AML-193 (cell line): ENCODE results near the gene SH3PXD2A.
A peak's percentile ranks its signal among the peaks of the same experiment; 100 is the strongest.

Experiments
- DNase-seq, 2 experiments: peaks; one replicate each; lab custom pipeline; 2025; lab: John Stamatoyannopoulos, UW

SH3PXD2A gene

DNA sequence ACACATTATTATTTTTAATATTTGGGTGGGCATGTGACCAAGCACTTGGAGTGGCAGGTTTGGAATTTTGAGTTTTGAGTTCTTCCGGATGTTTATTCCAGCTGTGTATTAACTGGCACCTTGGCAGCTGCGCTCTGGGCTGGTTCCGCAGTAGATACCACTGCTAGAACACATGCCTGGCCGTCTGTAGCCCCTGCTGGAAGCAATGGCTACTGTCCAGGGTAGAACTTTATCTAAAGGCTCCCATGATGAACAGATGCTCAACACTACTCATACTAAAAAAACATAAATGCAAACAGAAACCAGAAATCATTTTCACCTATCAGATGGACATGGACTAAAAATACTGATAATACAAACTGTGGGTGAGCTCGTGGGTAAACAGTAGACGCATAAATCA, 19.4 kb upstream of the SH3PXD2A start:
- DNase-seq = no peak

DNA sequence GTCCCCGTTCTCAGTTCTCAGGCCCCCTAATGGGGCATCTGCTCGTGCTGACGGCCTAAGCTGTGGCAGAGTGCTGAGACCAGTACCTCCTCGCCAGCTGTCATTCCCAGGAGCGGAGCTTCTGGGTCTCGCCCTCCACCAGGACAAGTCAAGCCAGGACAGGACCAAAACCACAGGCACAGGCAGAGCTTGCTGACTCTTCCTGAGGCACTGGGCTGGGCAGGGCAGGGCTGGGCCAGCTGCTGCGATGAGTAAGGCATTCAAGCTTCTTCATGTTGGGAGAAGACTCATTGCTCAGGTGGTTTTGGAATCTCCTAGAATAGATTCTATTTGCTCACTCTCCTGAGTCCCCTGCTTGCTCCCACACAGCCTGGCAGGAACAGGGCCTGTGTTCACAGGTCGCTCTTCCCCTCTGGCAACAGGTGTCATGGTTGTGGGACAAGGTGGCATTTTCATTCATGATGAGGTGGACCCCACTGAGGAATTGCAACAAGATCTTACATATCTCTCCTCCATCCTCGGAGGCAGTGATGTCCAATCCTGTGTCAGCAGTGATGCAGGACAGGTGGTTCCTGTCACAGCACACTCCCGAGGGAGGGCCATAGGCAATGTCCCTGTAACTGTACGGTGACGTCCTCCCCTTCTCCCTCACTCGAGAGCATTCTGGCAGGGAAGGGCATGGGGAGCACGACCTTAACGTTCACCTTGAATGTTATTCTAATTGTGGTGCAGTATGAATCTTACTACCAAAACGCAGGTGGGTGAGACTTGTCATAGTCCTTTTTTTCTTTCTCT, 17.0 kb upstream of the SH3PXD2A start:
- no peak for DNase-seq

DNA sequence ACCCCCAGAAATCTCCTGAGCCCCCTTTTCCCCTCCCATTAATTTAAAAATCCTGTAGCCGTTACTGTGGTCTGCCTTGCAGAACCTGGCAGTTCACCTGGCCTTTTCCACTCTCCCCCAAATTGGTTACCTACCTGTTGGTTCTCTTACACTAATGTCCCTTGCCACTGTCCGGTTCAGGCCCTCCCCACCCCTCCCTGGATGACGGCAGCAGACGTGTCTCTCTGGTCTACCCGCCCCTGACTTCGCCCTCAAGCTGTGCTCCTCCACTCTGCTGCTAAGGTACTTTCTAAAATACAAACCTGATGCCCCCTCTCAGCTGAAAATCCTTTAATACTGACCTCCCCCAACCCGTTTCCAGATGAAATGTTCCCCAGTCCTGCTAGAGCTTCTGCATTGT, 15.6 kb upstream of the SH3PXD2A start:
- no peak for DNase-seq

DNA sequence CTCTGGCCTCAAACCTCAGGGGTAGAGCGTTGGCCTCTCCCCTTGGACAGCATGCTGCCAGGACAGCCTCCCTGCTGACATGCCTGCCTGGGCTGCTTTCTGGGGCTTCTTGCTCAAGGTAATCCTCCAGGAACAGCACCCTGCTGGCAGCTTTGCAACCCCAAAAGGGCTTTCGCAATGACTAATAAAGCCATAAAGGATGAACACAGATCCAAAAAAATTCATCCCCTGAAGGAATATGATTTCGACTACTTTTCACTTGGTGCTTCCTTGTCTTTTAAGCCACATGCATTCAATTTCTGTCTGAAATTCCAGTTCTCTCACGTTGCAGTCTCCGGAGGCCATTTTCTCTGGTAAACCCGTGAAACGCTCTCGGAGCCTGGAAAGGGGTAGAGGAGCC, 15.1 kb upstream of the SH3PXD2A start:
- no peak for DNase-seq

DNA sequence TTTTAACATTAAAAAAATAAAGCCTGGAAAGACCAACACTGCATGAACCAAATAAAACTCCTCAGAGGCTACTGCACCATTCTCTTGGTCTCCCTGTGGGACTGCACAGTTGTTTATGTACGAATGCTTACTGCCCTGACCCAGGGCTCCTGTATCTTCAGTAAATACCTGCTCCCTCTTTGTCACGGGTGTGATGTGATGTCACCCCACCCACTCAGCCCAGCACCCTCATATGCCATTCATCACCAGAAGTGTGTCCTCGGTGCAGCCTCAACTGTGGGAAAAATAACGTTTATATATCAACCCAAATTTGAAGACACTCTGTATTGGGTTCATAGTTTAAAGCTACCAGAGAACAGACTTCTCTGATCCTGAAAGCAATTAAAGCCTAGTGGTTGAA, 14.0 kb upstream of the SH3PXD2A start:
- DNase-seq = no peak

DNA sequence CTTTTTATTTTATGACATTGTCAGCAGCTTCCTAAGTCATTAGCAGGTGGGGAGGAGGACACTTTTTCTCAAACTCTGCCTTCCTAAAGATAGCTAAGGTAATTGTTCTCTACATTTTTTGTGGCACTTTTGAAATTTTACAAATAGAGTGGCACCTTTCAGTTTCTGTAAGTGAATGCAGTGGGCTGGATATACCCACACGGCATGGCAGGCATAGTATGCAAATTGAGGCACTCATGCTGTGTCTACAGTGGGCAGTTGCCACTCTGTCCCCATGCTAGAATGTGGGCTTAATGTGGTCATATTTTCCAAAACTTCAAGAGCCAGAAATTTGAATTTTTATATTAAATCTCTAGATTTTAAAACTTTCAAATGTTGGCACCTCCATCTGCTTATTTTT, 12.8 kb upstream of the SH3PXD2A start:
- no peak for DNase-seq

DNA sequence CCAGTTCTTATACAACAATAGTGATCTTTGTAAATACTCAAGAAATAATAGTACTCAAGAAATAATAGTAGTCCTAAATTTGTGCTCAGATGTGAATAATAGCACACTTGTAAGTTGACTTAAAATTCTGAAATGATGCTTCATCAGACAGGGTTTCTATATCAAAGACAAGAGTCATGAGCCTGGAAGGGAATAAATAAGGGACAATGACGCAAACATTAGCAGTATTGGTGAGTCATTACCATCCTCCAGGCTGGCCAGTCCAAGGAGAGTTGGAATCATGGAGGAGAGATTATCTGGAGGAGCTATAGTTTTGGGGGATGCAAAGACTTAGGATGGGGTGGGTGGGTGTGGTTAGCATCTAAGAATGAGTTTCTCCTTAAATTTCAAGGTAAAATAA, 6.1 kb upstream of the SH3PXD2A start:
- DNase-seq = no peak

DNA sequence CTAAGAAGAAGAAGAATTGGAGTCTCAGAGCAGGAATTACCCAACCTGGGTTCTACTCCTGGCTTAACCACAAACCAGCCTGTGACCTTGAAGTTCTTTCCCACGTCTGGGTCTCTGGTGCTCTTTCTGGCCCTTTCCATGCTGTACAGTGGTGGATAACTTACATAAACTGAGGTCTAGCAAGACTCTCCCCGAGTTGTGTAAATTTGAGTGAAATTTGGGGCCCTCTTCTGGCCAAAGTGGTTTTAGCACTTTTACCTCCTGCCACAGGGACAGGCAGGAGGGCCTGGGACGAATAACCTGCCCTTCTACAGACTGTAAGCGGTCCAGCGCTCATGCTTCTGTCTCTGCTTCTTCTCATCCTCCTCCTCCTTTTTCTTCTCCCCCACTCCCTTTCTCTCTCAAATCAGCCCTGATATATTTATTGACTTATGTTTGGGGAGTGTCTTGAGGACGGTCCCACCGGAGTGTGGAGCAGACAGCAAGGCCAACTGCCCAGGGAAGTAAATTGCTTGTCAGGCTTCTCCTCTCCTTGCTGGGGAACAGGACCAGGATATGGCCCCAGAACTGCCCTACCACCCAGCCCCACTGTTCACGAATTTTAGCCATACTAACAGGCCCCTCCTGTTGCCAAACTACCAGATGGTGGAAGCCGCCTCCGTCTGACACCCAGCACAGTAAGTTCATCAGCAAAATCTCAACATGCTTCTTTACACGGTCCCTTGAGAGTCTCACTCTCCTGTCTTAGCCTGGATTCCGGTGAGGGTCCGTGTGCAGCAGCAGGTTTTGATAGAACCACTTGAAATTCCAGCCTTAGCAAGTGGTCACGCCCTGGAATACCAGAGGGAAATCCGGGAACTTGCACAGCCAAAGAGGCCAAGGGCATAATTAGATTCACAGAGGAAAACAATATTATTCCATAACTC, 4.0 kb upstream of the SH3PXD2A start:
- DNase-seq = peak; percentile 60 to 63

DNA sequence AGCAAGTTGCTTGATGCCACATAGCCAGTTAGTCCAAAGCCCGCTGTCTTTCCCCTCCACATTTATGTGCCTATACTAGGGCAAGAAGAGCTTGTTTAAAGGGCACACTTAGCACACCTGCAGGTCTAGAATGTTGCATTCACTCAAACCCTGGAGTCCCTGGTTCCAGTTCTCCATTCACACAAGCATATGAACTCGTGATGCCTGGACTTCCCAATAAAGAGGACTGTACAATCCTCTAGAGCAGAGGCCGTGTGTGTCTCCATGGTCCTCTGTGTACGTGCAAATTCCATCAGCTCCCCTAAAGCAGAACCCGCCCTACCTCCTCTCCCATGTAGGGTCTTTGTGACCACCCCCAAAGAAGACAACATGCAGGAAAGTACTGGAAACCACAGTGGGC, 3.0 kb upstream of the SH3PXD2A start:
- no peak for DNase-seq

DNA sequence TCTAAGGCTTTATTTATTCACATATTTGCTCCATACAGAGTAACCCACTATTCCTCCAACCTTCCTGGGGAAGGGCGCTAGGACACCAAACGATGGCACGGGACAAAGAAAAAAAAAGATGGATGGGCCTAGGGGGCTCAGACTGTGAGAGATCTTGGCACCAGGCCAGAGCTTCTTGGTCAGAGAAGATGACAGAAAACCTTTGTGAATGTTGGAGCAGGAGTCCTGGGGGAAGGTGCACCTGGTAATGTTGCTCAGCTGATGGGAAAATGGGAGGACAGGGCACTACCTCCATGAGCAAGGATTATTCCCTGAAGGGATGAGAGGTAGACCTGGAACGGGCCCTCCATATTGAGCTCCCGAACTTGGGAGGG, 1.4 kb upstream of the SH3PXD2A start:
- no peak for DNase-seq

DNA sequence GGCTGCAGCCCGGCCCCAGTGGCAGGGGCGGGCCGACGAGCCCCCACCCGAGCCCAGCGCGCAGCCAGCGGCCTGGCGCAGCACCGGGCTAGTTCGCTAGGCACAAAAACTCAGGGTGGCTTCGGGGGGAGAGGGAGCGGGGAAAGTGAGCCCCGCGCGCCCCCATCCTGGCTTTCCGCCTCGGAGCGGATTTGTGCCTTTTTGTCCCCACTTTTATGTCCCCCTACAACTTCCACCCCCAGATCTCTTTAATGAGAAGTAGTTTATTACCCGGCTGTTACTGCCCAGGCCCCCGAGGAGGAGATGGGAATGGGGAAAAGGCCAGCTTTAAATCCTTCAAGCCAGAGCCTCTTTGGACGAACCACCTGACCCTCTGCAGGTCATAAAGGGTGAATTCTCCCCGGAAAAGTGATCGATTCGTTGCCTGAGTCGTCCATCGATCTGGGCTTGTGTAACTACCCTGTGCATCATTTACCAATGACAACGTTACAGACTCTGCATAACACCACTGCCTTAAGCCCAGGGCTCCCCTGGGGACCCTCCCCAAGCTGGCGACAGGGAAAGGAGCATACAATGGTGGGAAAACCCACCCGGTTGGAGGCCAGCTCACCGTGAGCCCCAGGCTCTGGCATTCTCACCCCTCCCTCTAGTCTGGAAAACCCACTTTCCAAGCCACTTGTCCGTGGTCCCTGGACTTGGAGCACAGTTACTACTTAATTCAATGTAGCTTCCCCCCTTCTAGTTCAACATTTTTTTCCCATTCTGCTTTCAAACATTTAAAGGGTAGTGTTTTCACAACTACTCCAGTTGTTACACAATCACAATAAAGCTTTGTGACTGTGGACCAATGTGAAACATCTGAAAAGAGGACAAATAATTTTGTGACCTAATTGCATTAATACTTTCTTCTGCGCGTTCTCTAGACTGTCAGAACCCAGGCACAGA, 748 bp upstream of the SH3PXD2A start:
- peak; percentile 47 to 53 for DNase-seq

DNA sequence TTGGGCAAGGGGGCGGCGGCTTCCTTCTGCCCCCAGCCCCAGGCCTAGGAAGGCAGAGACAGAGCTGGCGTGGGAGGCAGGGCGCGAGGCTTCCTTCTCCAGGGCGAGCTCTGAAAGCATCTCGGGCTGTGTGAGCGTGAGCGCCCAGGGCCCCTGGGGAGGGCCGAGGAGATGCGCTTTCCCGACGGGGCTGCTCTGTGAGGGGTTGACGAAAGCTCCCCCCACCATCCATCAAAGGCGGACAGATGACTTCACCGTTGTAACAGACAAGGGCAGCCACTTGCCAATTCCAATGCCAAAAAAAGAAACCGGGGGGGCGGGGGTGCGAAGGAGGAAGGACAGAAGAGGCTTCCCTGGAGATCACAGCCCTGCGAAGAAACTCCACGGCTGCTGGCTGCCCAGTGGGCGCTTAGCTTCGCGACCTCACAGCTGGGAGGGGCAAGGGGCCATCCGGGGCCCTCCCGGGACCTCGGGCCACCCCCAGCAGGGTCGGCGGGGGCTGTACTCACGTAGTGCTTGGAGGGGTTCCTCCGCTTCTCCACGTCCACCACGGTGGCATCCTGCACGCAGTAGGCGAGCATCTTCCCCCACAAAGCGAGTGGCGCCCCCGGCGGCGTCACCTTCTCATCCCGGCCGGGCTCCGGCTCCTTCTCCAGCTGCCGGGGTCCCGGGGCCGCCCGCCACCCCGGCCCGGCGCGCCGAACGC, 537 bp downstream of the SH3PXD2A start:
- DNase-seq = no peak

DNA sequence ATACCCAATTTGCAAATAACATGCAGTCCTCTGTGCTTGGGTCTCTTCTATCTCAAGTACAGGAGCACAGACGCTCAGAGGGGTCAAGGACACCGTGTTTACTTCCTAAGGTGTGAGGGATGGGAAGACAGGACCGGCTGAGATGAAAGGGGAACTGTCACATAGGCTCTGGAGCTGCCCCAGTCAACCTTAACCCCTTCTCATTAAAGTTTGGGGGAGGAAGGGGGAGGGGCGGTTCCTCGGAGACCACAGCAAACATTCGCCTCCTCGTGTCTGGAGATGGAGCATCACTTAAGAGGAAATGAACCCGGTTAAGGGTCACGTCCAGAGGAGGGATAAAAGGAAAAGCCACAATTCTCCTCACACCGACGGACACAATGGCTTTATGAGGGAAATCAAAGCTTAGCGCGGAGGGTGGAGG, 1.1 kb downstream of the SH3PXD2A start:
- peak in 1 of 2 experiments; percentile 38 for DNase-seq

DNA sequence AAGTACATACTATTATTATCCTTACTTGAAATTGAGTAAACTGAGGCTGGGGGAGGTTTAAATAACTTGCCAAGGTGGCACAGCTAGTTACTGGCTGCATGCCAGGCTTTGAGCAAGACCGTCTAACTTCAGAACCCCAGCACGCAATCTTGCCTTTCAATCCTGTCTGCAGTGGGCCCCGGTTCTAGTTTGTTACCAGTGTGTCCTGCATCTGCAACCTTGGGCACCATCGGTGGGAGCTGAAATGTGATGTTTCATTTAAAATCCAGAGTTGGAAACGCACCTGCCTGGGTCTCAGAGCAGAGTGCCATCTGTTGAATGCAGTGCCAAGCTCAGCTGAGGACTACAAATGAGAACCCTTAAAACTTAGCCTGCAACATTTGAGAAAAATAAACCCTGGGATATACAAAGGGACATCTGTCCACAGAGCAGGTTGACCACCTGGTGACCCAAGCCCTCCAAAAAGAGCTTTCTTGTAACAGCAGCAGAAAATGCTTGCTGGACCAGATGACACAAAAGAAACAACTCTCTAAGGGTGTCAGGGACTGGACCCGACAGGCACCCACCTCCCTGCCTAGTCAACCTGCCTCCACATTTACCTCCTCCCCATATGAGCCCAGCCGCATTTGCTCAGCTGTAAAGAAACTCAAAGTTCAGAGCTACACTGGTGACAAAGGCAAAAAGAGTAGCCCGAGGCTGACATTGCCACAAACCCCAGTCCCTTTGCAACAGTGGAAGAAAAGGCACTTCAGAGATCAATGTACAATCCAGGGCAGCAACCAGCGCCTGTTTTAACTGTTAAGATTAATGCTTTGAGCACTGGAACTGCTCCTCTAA, 1.7 kb downstream of the SH3PXD2A start:
- DNase-seq = no peak

DNA sequence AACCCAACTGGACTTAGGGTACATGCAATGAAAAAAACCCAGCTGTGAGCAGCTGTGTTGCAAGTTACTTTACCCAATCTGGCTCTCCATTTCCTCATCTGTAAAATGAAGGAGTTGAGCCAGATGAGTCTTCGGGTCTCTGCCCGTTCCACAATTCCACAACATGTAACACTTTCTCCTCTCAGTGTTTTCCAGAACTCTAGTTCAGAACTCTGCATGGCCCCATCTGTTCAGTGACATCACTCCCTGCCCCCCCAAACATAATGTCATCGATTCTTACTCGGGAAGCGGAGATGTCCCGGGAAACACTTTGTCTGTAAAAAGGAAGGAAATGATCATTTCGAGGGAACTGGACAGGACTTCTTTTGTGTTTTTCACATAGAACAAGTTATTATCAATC, 2.5 kb downstream of the SH3PXD2A start:
- DNase-seq = peak; percentile 31 to 48

DNA sequence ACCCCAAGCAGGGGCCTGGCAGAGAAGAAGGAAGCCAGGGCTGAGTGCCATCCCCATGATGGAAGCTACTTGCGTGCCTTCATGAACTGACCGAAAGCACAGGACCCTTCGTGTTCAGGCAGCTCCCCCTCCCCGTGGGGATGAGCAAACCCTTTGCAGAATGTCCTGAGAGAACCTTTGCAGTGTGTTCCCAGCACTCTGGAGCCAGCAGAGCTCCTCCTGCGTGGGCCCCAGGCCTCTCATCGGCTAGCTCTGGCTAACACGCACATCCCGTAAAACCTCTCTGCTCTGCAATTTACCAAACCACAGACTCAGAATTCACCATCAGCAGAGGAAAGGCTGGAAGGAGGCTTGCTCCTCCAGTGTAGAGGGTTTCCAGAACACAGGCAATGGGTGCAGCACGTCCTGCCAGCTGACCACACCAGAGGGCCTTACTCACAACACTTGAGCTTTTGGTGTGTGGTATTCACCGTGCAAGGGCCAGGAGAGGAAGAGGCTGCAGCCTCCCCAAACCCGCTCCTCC, 3.1 kb downstream of the SH3PXD2A start:
- DNase-seq = no peak

DNA sequence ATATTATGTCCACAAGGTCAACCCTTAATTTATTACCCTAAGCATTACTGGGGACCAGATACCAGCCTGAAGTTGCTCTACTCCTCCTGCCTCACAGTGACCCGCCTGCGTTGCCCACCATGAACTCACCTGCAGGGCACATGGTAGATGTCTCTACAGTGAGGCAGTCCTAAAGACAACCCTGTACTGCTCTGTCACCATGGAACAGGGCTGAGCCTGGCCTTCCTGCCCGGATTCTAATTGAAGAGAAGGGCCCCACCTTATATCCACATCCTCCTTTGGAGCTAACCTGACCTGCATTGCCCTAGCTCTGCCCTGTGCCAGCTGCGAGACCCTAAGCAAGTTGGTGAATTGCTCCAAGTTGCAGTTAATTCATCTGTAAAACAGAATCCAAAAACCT, 4.1 kb downstream of the SH3PXD2A start:
- no peak for DNase-seq

DNA sequence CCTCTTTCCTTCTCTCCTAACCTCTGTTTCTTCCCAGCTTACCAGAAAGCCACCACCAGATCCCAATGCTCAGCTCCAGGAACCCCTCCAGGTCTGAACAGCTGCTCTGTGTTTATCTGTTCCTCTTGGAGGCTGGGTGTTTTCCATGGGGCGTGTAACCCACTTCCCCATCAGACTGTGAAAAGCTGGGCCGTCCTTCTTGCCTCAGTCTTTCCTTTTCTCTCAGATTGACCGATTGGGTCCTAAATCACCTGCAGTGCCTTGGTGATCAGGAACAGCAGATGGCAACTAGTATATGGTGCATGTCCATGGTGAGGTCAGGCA, 4.8 kb downstream of the SH3PXD2A start:
- no peak for DNase-seq

DNA sequence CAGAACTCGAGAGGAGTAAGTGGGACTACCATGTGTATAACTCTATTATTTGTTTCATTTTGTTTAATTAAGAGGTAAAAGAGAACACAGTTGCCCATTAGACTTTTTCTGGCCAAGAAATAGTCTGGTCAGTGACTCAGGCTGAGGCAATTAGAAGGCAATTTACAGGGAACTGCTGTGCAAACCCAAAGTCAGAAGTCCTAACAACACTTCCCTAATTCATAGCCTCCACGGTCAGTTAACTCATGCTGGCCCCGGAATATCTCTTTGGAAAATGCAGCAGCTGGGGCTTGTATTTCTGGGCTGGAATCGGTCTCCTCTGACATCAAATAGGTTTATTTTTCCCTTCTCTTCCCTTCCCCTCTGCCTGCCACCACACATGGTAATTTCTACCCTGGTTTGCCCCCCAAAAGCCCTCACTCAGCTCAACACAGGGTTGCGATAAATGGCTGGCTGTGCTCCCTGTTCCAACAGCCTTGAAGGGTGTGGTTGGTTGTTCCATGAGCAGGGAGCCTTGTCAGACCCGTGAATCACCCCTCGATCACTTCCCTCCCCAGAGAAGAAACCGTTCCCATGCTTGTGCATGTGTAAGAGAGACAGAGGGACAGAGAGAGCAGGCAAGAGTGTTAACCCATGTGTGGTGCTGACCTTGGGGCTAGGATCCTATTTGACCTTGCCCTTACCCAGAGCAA, 5.3 kb downstream of the SH3PXD2A start:
- peak; percentile 73 to 75 for DNase-seq
